HepG2 (cell line): Measurements from ENCODE around the gene PAN2. TPM values are rescaled to one million over a fixed set of nuclear protein-coding genes. Genes with fewer than 3 reads are reported as not detected.
A peak's percentile ranks its signal among the peaks of the same experiment; 100 is the strongest.

Experiments
- EP300 ChIP-seq, 3 experiments: sonication (generic) in 1 of 3; formaldehyde crosslinking in 1 of 3; IDR thresholded peaks; 2 replicates each; pipeline versions ENCODE4 v1.5.1 to v1.6.1; 2011 to 2020; ENCODE audit warnings: low read depth in 2 of 3, low read length in 2 of 3, borderline replicate concordance in 1 of 3, improper control_type of control experiment in 1 of 3, mild to moderate bottlenecking in 1 of 3, missing genetic modification reagents in 1 of 3, moderate library complexity in 1 of 3
- MED1 ChIP-seq: sonication (generic); formaldehyde crosslinking; IDR thresholded peaks from 2 replicates; pipeline ENCODE4 v1.4.0; 2020; ENCODE audit warnings: missing genetic modification reagents
- SRSF9 ChIP-seq: fragments of 200-400 bp; formaldehyde crosslinking; IDR thresholded peaks from 2 replicates; pipeline ENCODE4 v1.6.1; 2018; ENCODE audit warnings: borderline replicate concordance, mild to moderate bottlenecking, low read depth, low read length; ENCODE audit not compliant: insufficient read depth, poor library complexity, severe bottlenecking
- TBX2 ChIP-seq: sonication (generic); formaldehyde crosslinking; IDR thresholded peaks from 2 replicates; pipeline ENCODE4 v1.5.0; 2020; ENCODE audit warnings: missing genetic modification reagents, mild to moderate bottlenecking, borderline replicate concordance
- ZNF263 ChIP-seq: sonication (generic); formaldehyde crosslinking; IDR thresholded peaks from 2 replicates; pipeline ENCODE4 v1.4.0; 2020; ENCODE audit warnings: missing genetic modification reagents
- ZNF331 ChIP-seq: sonication (generic); formaldehyde crosslinking; IDR thresholded peaks from 2 replicates; pipeline ENCODE4 v1.4.0; 2020; ENCODE audit warnings: missing genetic modification reagents
- ZNF446 ChIP-seq: sonication (generic); formaldehyde crosslinking; IDR thresholded peaks from 2 replicates; pipeline ENCODE4 v1.5.0; 2020; ENCODE audit warnings: mild to moderate bottlenecking, missing genetic modification reagents
- polyA plus RNA-seq, 8 experiments: library from polyadenylated mRNA; depleted of rRNA in 3 of 8; stranded (reverse) in 7 of 8; unstranded in 1 of 8; fragments of >200 nt; fragmentation: Illumina TruSeq in 4 of 8; extraction: Trizol in 4 of 8; gene quantifications; 2 replicates each; pipeline versions ENCODE4 v1.2.1 to v1.2.3, GENCODE V29; 2011 to 2016; ENCODE audit warnings: low read depth in 4 of 8, missing spikeins in 1 of 8, mixed read lengths in 1 of 8; ENCODE audit not compliant: insufficient read depth in 1 of 8
- total RNA-seq, 5 experiments: library from RNA; depleted of rRNA; stranded (reverse); fragments of >200 nt; fragmentation: Illumina TruSeq; extraction: Trizol; gene quantifications; 2 replicates each; pipeline ENCODE4 v1.2.3, GENCODE V29; 2016; ENCODE audit warnings: low read depth in 1 of 5
- TF ChIP-seq, protein P1 (sequence below): sonication (generic); formaldehyde crosslinking; conservative IDR thresholded peaks from 2 replicates; pipeline ENCODE4 v1.8.0; 2022; ENCODE audit warnings: mild to moderate bottlenecking, moderate library complexity, missing genetic modification reagents
- TF ChIP-seq, protein P2 (sequence below): sonication (generic); formaldehyde crosslinking; IDR thresholded peaks from one replicate; pipeline ENCODE4 v1.5.1; 2020; ENCODE audit warnings: mild to moderate bottlenecking, missing genetic modification reagents; ENCODE audit errors: not compliant biosample characterization
- TF ChIP-seq, protein P3 (sequence below): IDR thresholded peaks from 2 replicates; pipeline ENCODE4 v1.6.1; 2018; ENCODE audit warnings: missing genetic modification reagents, mild to moderate bottlenecking, missing compliant biosample characterization
- TF ChIP-seq, protein P4 (sequence below): sonication (generic); formaldehyde crosslinking; IDR thresholded peaks from 2 replicates; pipeline ENCODE4 v1.8.1; 2023; ENCODE audit warnings: mild to moderate bottlenecking, moderate library complexity, missing genetic modification reagents

Gene PAN2
- total and polyA plus RNA-seq, 2 of the 13 experiments (the other 11 are each of a cell fraction or from before 2014, with no cell fraction given): 27.2 to 61.1 TPM

DNA sequence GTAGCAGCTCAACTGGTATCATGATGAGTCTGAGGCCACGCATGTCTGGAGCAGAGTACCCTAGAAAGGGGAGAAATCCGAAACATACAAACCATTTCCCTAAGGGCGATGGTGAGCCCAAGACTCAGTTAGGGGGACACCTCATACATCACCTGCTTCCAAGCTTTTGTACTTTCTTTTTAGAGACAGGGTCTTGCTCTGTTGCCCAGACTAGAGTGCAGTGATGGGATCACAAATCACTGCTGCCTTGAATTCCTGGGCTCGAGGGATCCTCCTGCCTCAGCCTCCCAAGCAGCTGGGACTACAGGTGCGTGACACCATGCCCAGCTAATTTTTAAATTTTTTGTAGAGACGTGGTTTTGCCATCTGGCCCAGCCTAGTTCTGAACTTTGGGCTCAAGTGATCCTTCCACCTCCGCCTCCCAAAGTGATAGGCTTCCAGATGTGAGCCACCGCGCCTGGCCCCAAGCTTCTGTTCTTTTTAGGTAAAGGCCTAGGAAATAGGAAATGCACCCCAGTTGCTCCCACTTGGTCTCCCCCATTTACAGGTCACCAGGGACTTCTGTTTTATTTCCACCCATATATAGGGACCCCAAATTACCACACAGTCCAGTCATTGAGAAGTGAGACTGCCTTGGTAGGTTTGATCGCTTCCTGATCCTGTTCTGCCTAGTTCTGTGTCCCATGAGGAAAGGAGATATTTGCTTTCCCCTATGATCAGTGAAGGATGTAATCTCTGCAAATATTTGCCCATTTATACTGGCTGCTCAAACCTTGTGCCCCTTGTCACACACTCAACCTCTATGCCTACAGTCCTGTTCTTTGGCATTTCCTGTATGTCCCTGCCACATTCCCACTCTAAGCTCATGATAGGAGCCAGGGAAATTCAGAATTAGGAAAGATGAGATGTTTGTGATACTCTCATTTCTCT lies 28.6 kb upstream of the PAN2 start, which contains the start of gene APOF (continued):
- TF ChIP-seq MED1 (CRISPR knock-in tag): peak; percentile 90
- TF ChIP-seq TBX2 (CRISPR knock-in tag): peak; percentile 37; the same call in 1 of the 2 replicates
- TF ChIP-seq, protein P1, sequence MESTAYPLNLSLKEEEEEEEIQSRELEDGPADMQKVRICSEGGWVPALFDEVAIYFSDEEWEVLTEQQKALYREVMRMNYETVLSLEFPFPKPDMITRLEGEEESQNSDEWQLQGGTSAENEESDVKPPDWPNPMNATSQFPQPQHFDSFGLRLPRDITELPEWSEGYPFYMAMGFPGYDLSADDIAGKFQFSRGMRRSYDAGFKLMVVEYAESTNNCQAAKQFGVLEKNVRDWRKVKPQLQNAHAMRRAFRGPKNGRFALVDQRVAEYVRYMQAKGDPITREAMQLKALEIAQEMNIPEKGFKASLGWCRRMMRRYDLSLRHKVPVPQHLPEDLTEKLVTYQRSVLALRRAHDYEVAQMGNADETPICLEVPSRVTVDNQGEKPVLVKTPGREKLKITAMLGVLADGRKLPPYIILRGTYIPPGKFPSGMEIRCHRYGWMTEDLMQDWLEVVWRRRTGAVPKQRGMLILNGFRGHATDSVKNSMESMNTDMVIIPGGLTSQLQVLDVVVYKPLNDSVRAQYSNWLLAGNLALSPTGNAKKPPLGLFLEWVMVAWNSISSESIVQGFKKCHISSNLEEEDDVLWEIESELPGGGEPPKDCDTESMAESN (CRISPR knock-in tag): no peak
- TF ChIP-seq ZNF331 (CRISPR knock-in tag): peak; percentile 26; the same call in 1 of the 2 replicates
- TF ChIP-seq ZNF263 (CRISPR knock-in tag): no peak; the same call in 1 of the 2 replicates
- no peak for TF ChIP-seq ZNF446 (CRISPR knock-in tag)
- TF ChIP-seq EP300 (IDR thresholded peaks at IDR 0.05; ENCODE audit: low read depth in 2 of 2, low read length in 2 of 2): peak in 1 of 2 experiments; percentile 80; a peak in 2 of 4 replicates
- TF ChIP-seq EP300 (CRISPR knock-in tag; IDR thresholded peaks at IDR 0.05; ENCODE audit: borderline replicate concordance): peak; percentile 51; the same call in 1 of the 2 replicates
- TF ChIP-seq SRSF9: no peak
- TF ChIP-seq, protein P2, sequence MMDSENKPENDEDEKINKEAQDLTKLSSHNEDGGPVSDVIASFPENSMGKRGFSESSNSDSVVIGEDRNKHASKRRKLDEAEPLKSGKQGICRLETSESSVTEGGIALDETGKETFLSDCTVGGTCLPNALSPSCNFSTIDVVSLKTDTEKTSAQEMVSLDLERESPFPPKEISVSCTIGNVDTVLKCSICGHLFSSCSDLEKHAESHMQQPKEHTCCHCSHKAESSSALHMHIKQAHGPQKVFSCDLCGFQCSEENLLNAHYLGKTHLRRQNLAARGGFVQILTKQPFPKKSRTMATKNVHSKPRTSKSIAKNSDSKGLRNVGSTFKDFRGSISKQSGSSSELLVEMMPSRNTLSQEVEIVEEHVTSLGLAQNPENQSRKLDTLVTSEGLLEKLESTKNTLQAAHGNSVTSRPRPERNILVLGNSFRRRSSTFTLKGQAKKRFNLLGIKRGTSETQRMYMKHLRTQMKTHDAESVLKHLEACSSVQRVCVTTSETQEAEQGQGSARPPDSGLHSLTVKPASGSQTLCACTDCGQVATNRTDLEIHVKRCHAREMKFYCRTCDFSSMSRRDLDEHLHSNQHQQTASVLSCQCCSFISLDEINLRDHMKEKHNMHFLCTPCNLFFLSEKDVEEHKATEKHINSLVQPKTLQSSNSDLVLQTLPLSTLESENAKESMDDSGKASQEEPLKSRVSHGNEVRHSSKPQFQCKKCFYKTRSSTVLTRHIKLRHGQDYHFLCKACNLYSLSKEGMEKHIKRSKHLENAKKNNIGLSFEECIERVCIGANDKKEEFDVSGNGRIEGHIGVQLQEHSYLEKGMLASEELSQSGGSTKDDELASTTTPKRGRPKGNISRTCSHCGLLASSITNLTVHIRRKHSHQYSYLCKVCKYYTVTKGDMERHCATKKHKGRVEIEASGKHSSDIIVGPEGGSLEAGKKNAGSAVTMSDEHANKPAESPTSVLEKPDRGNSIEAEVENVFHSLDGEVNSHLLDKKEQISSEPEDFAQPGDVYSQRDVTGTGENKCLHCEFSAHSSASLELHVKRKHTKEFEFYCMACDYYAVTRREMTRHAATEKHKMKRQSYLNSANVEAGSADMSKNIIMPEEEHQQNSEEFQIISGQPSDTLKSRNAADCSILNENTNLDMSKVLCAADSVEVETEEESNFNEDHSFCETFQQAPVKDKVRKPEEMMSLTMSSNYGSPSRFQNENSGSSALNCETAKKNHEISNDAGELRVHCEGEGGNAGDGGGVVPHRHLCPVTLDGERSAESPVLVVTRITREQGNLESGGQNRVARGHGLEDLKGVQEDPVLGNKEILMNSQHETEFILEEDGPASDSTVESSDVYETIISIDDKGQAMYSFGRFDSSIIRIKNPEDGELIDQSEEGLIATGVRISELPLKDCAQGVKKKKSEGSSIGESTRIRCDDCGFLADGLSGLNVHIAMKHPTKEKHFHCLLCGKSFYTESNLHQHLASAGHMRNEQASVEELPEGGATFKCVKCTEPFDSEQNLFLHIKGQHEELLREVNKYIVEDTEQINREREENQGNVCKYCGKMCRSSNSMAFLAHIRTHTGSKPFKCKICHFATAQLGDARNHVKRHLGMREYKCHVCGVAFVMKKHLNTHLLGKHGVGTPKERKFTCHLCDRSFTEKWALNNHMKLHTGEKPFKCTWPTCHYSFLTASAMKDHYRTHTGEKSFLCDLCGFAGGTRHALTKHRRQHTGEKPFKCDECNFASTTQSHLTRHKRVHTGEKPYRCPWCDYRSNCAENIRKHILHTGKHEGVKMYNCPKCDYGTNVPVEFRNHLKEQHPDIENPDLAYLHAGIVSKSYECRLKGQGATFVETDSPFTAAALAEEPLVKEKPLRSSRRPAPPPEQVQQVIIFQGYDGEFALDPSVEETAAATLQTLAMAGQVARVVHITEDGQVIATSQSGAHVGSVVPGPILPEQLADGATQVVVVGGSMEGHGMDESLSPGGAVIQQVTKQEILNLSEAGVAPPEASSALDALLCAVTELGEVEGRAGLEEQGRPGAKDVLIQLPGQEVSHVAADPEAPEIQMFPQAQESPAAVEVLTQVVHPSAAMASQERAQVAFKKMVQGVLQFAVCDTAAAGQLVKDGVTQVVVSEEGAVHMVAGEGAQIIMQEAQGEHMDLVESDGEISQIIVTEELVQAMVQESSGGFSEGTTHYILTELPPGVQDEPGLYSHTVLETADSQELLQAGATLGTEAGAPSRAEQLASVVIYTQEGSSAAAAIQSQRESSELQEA (CRISPR knock-in tag): no peak
- TF ChIP-seq, protein P3, sequence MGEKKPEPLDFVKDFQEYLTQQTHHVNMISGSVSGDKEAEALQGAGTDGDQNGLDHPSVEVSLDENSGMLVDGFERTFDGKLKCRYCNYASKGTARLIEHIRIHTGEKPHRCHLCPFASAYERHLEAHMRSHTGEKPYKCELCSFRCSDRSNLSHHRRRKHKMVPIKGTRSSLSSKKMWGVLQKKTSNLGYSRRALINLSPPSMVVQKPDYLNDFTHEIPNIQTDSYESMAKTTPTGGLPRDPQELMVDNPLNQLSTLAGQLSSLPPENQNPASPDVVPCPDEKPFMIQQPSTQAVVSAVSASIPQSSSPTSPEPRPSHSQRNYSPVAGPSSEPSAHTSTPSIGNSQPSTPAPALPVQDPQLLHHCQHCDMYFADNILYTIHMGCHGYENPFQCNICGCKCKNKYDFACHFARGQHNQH (CRISPR knock-in tag): peak; percentile 56; the same call in 1 of the 2 replicates
- TF ChIP-seq, protein P4, sequence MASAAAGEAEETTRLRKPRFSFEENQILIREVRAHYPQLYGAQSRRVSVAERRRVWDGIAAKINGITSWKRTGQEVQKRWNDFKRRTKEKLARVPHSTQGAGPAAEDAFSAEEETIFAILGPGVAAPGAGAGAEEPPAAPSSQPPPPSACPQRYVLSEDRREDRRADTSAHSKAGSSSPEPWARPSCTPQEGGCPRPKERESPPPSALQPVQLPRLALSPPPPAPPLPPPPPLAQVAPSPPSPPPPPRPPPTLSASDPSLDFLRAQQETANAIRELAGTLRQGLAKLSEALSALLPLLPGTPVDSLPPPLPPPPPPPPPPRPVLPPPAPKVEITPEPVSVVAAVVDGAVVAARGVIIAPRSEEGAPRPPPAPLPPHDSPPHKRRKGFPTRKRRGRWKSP (CRISPR knock-in tag): no peak
